GM19240 (cell line): ENCODE measurements around the gene NPNT.

Source experiments
- DNase-seq: peaks from one replicate; pipeline ENCODE4 v3.0.0; 2011; ENCODE audit warnings: low spot score; ENCODE audit not compliant: insufficient read length

The NPNT gene

GRCh38 chr4:105917171-105917685 is 22.0 kb downstream of the NPNT start:
- DNase-seq = no peak

GRCh38 chr4:105921301-105921700 is 26.0 kb downstream of the NPNT start:
- DNase-seq = no peak

GRCh38 chr4:105923497-105924238 is 28.4 kb downstream of the NPNT start:
- DNase-seq = no peak

GRCh38 chr4:105924341-105924740 is 29.1 kb downstream of the NPNT start:
- no peak for DNase-seq

- DNase-seq = no peak
Measured at GRCh38 chr4:105930698-105931097, 35.4 kb downstream of the NPNT start.

GRCh38 chr4:105933083-105933482 is 37.8 kb downstream of the NPNT start:
- no peak for DNase-seq

GRCh38 chr4:105934386-105934785 is 39.1 kb downstream of the NPNT start:
- DNase-seq = no peak

- DNase-seq = no peak
Measured at GRCh38 chr4:105936901-105937300, 41.6 kb downstream of the NPNT start.

- no peak for DNase-seq
Measured at GRCh38 chr4:105937759-105938158, 42.5 kb downstream of the NPNT start.

- DNase-seq = no peak
Measured at GRCh38 chr4:105943234-105943633, 48.0 kb downstream of the NPNT start.

- DNase-seq = no peak
Measured at GRCh38 chr4:105944540-105944939, 49.3 kb downstream of the NPNT start.

- DNase-seq = no peak
Measured at GRCh38 chr4:105946771-105947170, 51.5 kb downstream of the NPNT start.

- DNase-seq = no peak
Measured at GRCh38 chr4:105950701-105951100, 55.4 kb downstream of the NPNT start.

- no peak for DNase-seq
Measured at GRCh38 chr4:105951198-105951597, 55.9 kb downstream of the NPNT start.

GRCh38 chr4:105952591-105952990 is 57.3 kb downstream of the NPNT start:
- DNase-seq = no peak

GRCh38 chr4:105956569-105956968 is 61.3 kb downstream of the NPNT start:
- DNase-seq = no peak

GRCh38 chr4:105957680-105958079 is 62.4 kb downstream of the NPNT start:
- DNase-seq = no peak

- no peak for DNase-seq
Measured at GRCh38 chr4:105963461-105964400, 68.5 kb downstream of the NPNT start.

GRCh38 chr4:105965183-105965800 is 70.0 kb downstream of the NPNT start:
- DNase-seq = no peak

- DNase-seq = no peak
Measured at GRCh38 chr4:105966051-105966450, 70.8 kb downstream of the NPNT start.

GRCh38 chr4:105967058-105967658 is 71.9 kb downstream of the NPNT start:
- DNase-seq = no peak
